Tibial nerve (tissue), 4 donors: ENCODE results near the gene LDAF1. TPM values are rescaled to one million over a fixed set of nuclear protein-coding genes. Genes with fewer than 3 reads are reported as not detected.

Source experiments
- DNase-seq, 2 donors: peaks; one replicate each; pipeline ENCODE4 v3.0.0-alpha.2; 2019; ENCODE audit warnings: low spot score in 2 of 2
- H3K27ac ChIP-seq, 4 donors: fragments of 200-600 bp; sonication (generic) in 3 of 4; one replicate each; pipeline ENCODE4 v1.5.1; 2017 to 2019; ENCODE audit warnings: mild to moderate bottlenecking in 1 of 4
- H3K27me3 ChIP-seq, 2 donors: fragments of 200-600 bp; sonication (generic) in 1 of 2; one replicate each; pipeline versions ENCODE4 v1.5.1 to v1.6.0; 2017 to 2019
- H3K36me3 ChIP-seq, 3 donors: fragments of 200-600 bp; sonication (generic); one replicate each; pipeline ENCODE4 v1.5.1; 2018 to 2019
- H3K4me1 ChIP-seq, 4 donors: fragments of 200-600 bp; sonication (generic) in 3 of 4; one replicate each; pipeline ENCODE4 v1.5.1; 2017 to 2019
- H3K4me3 ChIP-seq, 4 donors: fragments of 200-600 bp; sonication (generic) in 3 of 4; one replicate each; pipeline ENCODE4 v1.5.1; 2017 to 2019; ENCODE audit warnings: mild to moderate bottlenecking in 1 of 4, moderate library complexity in 1 of 4
- H3K9me3 ChIP-seq, 4 donors: fragments of 200-600 bp; sonication (generic) in 3 of 4; one replicate each; pipeline ENCODE4 v1.5.1; 2017 to 2019
- EP300 ChIP-seq, 2 donors: sonication (generic); formaldehyde crosslinking; IDR thresholded peaks; one replicate each; pipeline ENCODE4 v1.6.1; 2017; ENCODE audit warnings: antibody characterized with exemption in 2 of 2, mild to moderate bottlenecking in 1 of 2
- POLR2A ChIP-seq, 2 donors: fragments of 450-650 bp; IDR thresholded peaks; one replicate each; pipeline ENCODE4 v1.6.1; 2017; ENCODE audit warnings: antibody characterized with exemption in 2 of 2, mild to moderate bottlenecking in 2 of 2, moderate library complexity in 2 of 2
- WGBS, 2 donors: methylation state at CpG; one replicate each; pipeline ENCODE4 v1.1.5; 2018; 5-methylcytosine and 5-hydroxymethylcytosine counted together
- total RNA-seq, 4 donors: library from RNA; depleted of rRNA; stranded (reverse); fragments of >200 nt; gene quantifications; one replicate each; pipeline ENCODE4 v1.1.0, GENCODE V29; 2016
- TF ChIP-seq, protein P1 (sequence below), 5 experiments: fragments of 200-600 bp in 3 of 5; fragments of 450-650 bp in 2 of 5; sonication (generic) in 3 of 5; IDR thresholded peaks; one replicate each; pipeline ENCODE4 v1.5.1; 2016 to 2019; ENCODE audit warnings: antibody characterized with exemption in 5 of 5, mild to moderate bottlenecking in 3 of 5, moderate library complexity in 2 of 5

LDAF1 gene
- total RNA-seq, 4 donors from 2014 or later = 24.3 to 57.0 (median 39.3) TPM

GRCh38 chr16:21206550-21206949 is 48.1 kb downstream of the LDAF1 start:
- Histone ChIP-seq H3K27me3 (no peaks in the 10 kb centered on the region), H3K27ac (no peak overlapping the region), H3K4me3 (no peak overlapping the region), H3K36me3 (no peaks in the 10 kb centered on the region), H3K9me3 (no peaks in the 10 kb centered on the region), H3K4me1 (no peaks in the 10 kb centered on the region)
- TF ChIP-seq, protein P1, sequence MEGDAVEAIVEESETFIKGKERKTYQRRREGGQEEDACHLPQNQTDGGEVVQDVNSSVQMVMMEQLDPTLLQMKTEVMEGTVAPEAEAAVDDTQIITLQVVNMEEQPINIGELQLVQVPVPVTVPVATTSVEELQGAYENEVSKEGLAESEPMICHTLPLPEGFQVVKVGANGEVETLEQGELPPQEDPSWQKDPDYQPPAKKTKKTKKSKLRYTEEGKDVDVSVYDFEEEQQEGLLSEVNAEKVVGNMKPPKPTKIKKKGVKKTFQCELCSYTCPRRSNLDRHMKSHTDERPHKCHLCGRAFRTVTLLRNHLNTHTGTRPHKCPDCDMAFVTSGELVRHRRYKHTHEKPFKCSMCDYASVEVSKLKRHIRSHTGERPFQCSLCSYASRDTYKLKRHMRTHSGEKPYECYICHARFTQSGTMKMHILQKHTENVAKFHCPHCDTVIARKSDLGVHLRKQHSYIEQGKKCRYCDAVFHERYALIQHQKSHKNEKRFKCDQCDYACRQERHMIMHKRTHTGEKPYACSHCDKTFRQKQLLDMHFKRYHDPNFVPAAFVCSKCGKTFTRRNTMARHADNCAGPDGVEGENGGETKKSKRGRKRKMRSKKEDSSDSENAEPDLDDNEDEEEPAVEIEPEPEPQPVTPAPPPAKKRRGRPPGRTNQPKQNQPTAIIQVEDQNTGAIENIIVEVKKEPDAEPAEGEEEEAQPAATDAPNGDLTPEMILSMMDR (IDR thresholded peaks at IDR 0.05) = no peak
- no peak for DNase-seq
- WGBS, 2 donors = 84 to 87% methylated on average over 4 of the region's 4 CpGs

GRCh38 chr16:21208446-21209230 is 50.2 kb downstream of the LDAF1 start:
- Histone ChIP-seq H3K9me3 (no peaks in the 10 kb centered on the region), H3K36me3 (no peaks in the 10 kb centered on the region), H3K4me3 (no peak overlapping the region), H3K4me1 (no peaks in the 10 kb centered on the region), H3K27me3 (peaks cover 0 to 5% of the 10 kb centered on the region in 2 donors), H3K27ac (no peak overlapping the region)
- DNase-seq = no peak
- WGBS, 2 donors = 60 to 66% methylated on average over 2 of the region's 2 CpGs
- TF ChIP-seq POLR2A (IDR thresholded peaks at IDR 0.05) (no peak), EP300 (IDR thresholded peaks at IDR 0.05) (no peak)
- TF ChIP-seq, protein P1 (IDR thresholded peaks at IDR 0.05) = no peak

DNA sequence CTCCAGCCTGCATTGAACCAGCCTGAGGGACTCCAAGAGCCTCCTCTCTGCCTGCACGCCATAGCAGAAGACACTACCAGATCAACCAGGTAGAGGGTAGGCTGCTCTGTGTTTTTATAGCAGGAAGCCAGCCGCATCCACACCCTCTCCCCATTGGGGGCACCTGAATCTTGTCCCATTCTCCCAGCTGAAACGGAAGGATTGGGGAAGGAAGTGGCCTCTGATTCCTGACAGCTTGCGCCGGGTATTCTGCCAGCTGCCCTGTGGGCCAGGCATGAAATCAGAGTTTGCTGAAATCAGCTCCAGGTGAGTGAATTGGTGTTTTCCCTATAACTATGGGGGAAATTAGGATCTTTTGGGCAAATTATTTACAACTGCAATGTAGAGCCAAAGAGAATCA is 53.0 kb downstream of the LDAF1 start, which contains the start of gene ZP2:
ZP2 (minus strand) TSS at position 89 of the 400 bp plus-strand sequence; CDS start at position 62, 27 bp downstream.
- WGBS, 2 donors = 62 to 73% methylated on average over 5 of the region's 5 CpGs
- Histone ChIP-seq H3K4me3 (no peak within 1 kb of the TSS), H3K36me3 (no peaks in the 10 kb centered on the region), H3K9me3 (no peaks in the 10 kb centered on the region), H3K4me1 (no peaks in the 10 kb centered on the region), H3K27me3 (peaks cover 0 to 5% of the 10 kb centered on the region in 2 donors), H3K27ac (no peak within 1 kb of the TSS)
- no peak for DNase-seq
- TF ChIP-seq POLR2A (IDR thresholded peaks at IDR 0.05) (no peak), EP300 (IDR thresholded peaks at IDR 0.05) (no peak)
- TF ChIP-seq, protein P1 (IDR thresholded peaks at IDR 0.05) = no peak

GRCh38 chr16:21214086-21214485 is 55.6 kb downstream of the LDAF1 start:
- no peak for DNase-seq
- no peaks in the 10 kb centered on the region for H3K36me3 ChIP-seq
- no peak overlapping the region for H3K4me3 ChIP-seq
- no peak overlapping the region for H3K27ac ChIP-seq
- no peak for TF ChIP-seq EP300 (IDR thresholded peaks at IDR 0.05)
- TF ChIP-seq, protein P1 (IDR thresholded peaks at IDR 0.05) = no peak
- TF ChIP-seq POLR2A (IDR thresholded peaks at IDR 0.05) = no peak
- H3K9me3 ChIP-seq = no peaks in the 10 kb centered on the region
- 57% methylated on average over 4 of the region's 4 CpGs for WGBS, 2 donors
- H3K4me1 ChIP-seq = no peaks in the 10 kb centered on the region
- H3K27me3 ChIP-seq = peaks cover 0 to 5% of the 10 kb centered on the region in 2 donors

DNA sequence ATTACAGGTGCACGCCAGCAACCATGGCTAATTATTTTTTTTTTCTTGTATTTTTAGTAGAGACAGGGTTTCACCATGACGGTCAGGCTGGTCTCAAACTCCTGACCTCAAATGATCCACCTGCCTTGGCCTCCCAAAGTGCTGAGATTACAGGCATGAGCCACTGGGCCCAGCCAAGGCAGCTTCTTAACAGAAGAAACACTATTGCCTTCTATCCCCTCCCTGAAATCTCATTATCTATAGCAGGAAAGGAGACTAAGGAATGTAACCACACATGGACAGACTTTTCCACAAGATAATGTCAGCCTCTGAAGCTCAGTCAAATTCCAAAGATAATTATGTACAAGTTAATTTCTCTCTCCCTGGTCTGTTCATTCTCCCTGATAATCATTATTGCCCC is 58.6 kb downstream of the LDAF1 start:
- WGBS, 2 donors = 63 to 82% methylated on average over 2 of the region's 2 CpGs

More for the DNA sequence above, 58.6 kb downstream of the LDAF1 start:
- no peak overlapping the region for H3K4me3 ChIP-seq
- peaks cover 0 to 5% of the 10 kb centered on the region in 2 donors for H3K27me3 ChIP-seq
- TF ChIP-seq EP300 (IDR thresholded peaks at IDR 0.05) (no peak), POLR2A (IDR thresholded peaks at IDR 0.05) (no peak)
- TF ChIP-seq, protein P1 (IDR thresholded peaks at IDR 0.05) = no peak
- H3K36me3 ChIP-seq = no peaks in the 10 kb centered on the region
- DNase-seq = no peak
- H3K9me3 ChIP-seq = no peaks in the 10 kb centered on the region
- no peak overlapping the region for H3K27ac ChIP-seq
- no peaks in the 10 kb centered on the region for H3K4me1 ChIP-seq
